GM03348 (cell line): Measurements from ENCODE around the gene RPS2.

Source experiments
- DNase-seq: peaks from one replicate; pipeline ENCODE4 v3.0.0; 2012; ENCODE audit warnings: low spot score

RPS2 gene

DNA sequence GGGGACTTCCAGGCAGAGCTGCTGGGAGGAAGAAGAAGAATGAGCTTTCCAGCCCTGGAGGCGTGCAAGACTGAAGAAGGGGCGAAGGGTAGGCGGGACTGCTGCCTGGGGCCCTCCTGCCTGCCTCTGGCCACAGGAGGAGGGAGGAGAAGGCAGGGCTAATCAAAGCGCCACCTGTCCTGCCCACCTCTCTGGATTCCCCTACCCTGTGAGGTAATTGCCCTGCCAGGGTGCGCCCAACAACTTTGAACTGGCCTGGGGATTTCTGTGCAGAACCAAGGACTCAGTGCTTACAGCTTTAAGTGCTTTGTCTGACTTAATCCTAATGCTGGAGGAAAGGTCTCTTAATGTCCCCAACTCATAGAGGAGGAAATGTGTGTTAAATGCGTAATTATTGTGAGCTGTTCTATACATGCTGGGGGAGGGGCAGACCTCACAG is 16.8 kb upstream of the RPS2 start, which contains the start of gene NOXO1:
Gene NOXO1 (minus strand): TSS at position 72 of the 439 bp plus-strand sequence. CDS start 290 bp downstream, outside the sequence.
- DNase-seq, result no peak

GRCh38 chr16:1980770-1981087 is 16.1 kb upstream of the RPS2 start:
- DNase-seq, result no peak

DNA sequence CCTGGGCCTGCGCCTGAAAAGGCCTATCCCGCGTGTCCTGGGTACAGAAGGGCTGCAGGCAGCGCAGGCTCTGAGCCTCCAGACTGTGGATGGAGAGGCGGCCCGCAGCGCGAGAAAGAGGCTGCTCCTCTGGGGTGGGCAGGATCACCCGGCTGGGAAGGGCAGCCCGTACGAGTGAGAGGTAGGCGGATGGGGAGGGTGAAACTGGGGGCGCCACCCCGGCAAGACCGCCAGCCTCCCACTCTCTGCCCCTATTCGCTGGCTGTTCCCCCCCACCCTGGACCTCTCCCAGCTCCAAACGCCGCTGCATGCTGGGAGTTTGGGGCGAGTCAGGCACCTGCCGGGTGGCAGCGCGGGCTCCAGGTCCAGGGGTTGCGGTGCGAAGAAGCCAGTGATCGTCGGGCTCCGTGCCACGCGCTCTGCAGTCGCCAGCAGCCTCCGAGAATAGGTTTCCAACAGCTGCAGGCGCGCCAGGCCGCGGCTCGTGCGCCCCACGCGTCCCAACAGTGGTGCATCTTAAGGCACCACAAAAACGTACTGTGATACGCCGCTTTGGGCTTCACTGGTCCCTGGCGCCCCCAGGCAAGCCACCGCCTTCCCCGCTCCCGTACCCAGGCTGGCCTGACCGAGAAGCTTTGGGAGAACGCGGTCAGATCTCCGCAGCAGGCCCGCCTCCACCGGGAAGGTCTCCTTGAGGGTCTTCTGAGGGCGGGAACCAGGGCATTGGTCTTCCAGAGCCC is 15.6 kb upstream of the RPS2 start:
- DNase-seq, result no peak

- DNase-seq, result no peak
Measured at GRCh38 chr16:1979271-1980029, 14.8 kb upstream of the RPS2 start.

DNA sequence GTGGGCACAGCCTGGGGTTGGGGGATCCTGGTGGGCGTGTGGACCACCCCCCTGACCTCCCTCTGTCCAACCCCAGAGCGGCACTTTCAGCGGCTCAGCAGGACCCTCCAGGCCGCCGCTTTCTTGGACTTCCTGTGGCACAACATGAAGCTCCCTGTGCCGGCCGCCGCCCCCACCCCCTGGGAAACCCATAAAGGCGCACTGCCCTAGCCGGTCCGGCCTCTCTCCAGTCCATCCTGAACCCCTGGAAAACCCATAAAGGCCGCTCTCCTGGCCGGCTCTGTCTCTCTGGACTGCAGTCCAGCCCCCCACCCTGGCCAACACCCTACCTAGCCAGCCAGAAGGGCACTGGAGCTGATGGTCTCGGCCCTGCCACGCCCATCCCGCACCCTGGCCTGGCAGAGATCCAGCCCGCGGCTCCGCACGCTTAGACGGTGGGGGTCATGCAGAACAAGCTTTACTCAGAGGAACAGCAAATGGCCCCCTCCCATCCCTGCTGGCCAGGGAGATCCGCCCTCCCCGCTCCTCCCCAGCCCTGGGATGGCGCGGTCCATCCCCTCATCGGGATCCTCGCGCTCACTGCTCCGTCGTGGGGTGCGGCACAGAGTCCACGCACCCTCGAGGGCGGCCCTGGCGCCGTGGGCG is 14.0 kb upstream of the RPS2 start:
- no peak for DNase-seq

GRCh38 chr16:1977875-1978268 is 13.2 kb upstream of the RPS2 start:
- DNase-seq, result no peak

DNA sequence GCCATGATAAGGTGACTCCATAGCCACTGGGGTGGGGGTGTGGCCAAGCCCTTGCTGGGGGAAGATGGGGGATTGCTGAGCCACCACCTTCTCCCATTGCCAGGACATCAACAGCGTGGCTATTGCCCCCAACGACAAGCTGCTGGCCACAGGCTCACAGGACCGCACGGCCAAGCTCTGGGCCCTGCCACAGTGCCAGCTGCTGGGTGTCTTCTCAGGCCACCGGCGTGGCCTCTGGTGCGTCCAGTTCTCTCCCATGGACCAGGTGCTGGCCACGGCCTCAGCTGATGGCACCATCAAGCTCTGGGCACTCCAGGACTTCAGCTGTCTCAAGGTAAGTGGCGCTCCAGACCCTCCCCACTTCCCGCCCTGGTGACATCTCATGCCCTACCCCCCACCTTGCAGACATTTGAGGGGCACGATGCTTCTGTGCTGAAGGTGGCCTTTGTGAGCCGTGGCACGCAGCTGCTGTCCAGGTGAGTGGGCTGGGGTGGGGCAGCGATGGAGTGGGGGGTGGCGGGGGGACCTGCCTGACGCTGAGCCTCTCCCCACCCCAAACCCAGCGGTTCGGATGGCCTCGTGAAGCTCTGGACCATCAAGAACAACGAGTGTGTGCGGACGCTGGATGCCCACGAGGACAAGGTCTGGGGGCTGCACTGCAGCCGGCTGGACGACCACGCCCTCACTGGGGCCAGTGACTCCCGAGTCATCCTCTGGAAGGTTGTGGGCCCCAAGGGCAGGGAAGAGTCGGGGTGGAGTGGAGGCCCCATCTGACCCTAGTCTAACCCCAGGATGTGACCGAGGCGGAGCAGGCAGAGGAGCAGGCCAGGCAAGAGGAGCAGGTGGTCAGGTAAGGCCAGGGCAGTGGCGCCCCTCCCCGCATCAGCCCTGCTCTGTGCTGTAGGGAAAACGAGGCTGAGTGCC is 12.6 kb upstream of the RPS2 start:
- DNase-seq, result no peak

GRCh38 chr16:1976216-1976520 is 11.5 kb upstream of the RPS2 start:
- no peak for DNase-seq

- no peak for DNase-seq
Measured at GRCh38 chr16:1975432-1976215, 11.0 kb upstream of the RPS2 start.

DNA sequence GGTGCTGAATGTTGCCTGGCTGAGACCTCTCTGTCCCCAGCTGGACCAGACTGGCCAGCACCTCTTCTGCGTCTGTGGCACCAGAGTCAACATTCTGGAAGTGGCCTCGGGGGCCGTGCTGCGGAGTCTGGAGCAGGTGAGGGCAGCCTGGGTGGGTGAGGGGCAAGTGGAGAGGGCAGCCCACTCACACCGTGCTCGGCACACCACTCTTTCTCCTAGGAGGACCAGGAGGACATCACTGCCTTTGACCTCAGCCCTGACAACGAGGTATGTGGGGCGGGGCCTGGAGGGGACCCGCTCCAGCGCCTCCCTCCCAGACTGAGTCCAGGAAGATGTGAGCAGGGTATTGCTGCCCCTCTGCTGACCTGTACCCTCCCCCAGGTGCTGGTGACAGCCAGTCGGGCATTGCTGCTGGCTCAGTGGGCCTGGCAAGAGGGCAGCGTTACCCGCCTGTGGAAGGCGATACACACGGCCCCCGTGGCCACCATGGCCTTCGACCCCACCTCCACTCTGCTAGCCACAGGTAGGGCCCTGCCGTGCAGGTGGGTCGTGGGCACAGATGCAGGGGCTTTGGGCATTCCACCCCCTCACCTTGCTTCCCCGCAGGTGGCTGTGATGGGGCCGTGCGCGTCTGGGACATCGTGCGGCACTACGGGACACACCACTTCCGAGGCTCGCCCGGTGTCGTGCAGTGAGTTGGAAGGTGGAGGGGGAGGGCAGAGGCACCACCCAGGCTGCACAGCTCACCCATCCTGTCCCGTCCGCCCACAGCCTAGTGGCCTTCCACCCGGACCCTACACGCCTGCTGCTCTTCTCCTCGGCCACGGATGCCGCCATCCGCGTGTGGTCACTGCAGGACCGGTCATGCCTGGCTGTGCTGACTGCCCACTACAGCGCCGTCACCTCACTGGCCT is 9.8 kb upstream of the RPS2 start:
- DNase-seq, result no peak

GRCh38 chr16:1973461-1974156 is 9.0 kb upstream of the RPS2 start:
- no peak for DNase-seq

GRCh38 chr16:1972490-1972877 is 7.9 kb upstream of the RPS2 start:
- peak; percentile 39 for DNase-seq

GRCh38 chr16:1971796-1972489 is 7.3 kb upstream of the RPS2 start, which contains the start of gene TBL3:
TSS of gene TBL3 (plus strand) at chr16:1972053. CDS start at chr16:1972165, 112 bp downstream.
- peak; percentile 95 for DNase-seq

DNA sequence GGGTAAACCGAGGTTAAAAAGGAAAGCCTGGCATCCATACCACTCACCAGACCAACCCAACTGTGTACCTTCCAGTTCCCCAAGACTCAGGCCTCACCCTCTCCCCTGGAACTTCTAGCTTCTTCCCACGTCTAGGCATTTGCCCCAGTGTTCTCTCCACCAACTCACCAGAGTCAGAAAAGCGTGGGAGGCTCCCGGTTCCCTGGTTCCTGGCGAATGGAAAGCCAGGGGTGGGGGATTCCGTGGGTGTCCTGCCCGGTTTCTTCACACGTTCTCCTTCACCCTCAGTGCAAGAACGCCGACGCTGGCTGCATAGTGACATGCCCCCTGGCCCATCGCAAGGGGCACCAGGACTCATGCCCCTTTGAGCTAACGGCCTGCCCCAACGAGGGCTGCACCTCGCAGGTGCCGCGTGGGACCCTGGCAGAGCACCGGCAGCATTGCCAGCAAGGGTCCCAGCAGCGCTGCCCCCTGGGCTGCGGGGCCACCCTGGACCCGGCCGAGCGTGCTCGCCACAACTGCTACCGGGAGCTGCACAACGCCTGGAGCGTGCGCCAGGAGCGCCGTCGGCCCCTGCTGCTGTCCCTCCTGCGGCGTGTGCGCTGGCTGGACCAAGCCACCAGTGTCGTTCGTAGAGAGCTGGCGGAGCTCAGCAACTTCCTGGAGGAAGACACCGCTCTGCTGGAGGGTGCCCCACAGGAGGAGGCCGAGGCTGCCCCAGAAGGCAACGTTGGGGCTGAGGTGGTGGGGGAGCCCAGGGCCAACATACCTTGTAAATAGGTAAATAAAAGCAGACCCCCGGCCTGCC is 3.7 kb upstream of the RPS2 start:
- no peak for DNase-seq

DNA sequence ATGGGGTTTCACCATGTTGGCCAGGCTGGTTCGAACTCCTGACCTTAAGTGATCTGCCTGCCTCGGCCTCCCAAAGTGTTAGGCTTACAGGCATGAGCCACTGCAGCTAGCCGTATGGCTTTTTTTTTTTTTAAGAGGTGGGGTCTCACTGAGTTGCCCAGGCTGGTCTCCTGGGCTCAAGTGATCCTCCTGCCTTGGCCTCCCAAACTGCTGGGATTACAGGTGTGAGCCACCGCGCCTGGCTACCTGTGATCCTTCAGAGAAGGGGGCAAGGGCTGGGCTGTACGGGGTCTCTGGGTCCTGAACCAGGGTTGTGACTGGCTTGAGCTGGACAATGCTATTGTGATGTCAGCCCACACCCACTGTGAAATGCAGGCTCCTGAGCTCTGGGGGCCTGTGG is 1.8 kb upstream of the RPS2 start, which contains the start of gene RNF151:
Gene RNF151 (plus strand): TSS at position 397 of the 400 bp plus-strand sequence. CDS start 26 bp downstream, outside the sequence.
- DNase-seq, result no peak

GRCh38 chr16:1965396-1966001 is 873 bp upstream of the RPS2 start:
- no peak for DNase-seq

- peak; percentile 41 for DNase-seq
Measured at GRCh38 chr16:1963806-1964505, 670 bp downstream of the RPS2 start.
